B cell (primary cell): ENCODE measurements around the gene AFF2. TPM values are rescaled to one million over a fixed set of nuclear protein-coding genes. Genes with fewer than 3 reads are reported as not detected.

Source experiments
- ATAC-seq: fragments of 200-7000 bp; cut with Tn5 transposase; one replicate; pipeline ENCODE4 v1.10.0; 2021; ENCODE audit warnings: low read depth, mild to moderate bottlenecking, moderate number of reproducible peaks, moderate library complexity
- CTCF ChIA-PET: fragments of 350-600 bp; sonication (Branson Sonifier 250); formaldehyde crosslinking; loops from one replicate; lab custom pipeline; 2021; ENCODE audit warnings: antibody characterized with exemption, inconsistent platforms; lab: Charles Lee
- POLR2A ChIA-PET: fragments of 350-600 bp; sonication (Branson Sonifier 250); formaldehyde crosslinking; loops from one replicate; lab custom pipeline; 2021; ENCODE audit warnings: antibody characterized with exemption; lab: Charles Lee
- DNase-seq: peaks from one replicate; pipeline ENCODE4 v3.0.0; 2013
- H2AFZ ChIP-seq: 2 replicates; pipeline ENCODE4 v1.6.1; 2012; ENCODE audit warnings: mild to moderate bottlenecking, low read depth, low read length; ENCODE audit not compliant: insufficient read depth, poor library complexity, severe bottlenecking
- H3K27ac ChIP-seq, 2 donors: 1 replicate in 1 of 2; 2 replicates in 1 of 2; pipeline ENCODE4 v1.5.1; 2012 to 2013; ENCODE audit warnings: low read length in 2 of 2, mild to moderate bottlenecking in 2 of 2, moderate library complexity in 1 of 2
- H3K27me3 ChIP-seq, 4 experiments: fragments of 200-600 bp in 1 of 4; sonication (generic) in 1 of 4; replicated peaks in 1 of 4; 1 replicate in 2 of 4; 2 replicates in 2 of 4; pipeline versions ENCODE4 v1.6.1 to v1.7.0; 2013 to 2016; ENCODE audit warnings: low read length in 3 of 4, mild to moderate bottlenecking in 2 of 4, mixed read lengths in 1 of 4, moderate library complexity in 1 of 4; ENCODE audit not compliant: insufficient read depth in 4 of 4, control insufficient read depth in 3 of 4; ENCODE audit errors: control extremely low read depth in 1 of 4
- H3K36me3 ChIP-seq, 2 experiments: replicated peaks in 1 of 2; 1 replicate in 1 of 2; 2 replicates in 1 of 2; pipeline versions ENCODE4 v1.6.1 to v1.7.1; 2013; ENCODE audit warnings: low read length in 1 of 2; ENCODE audit not compliant: insufficient read depth in 2 of 2, control insufficient read depth in 1 of 2; ENCODE audit errors: control extremely low read depth in 1 of 2, extremely low read depth in 1 of 2
- H3K4me1 ChIP-seq, 2 donors: fragments of 200-600 bp in 1 of 2; sonication (generic) in 1 of 2; 1 replicate in 1 of 2; 2 replicates in 1 of 2; pipeline versions ENCODE4 v1.5.1 to v1.6.1; 2013 to 2017; ENCODE audit warnings: low read length in 2 of 2; ENCODE audit not compliant: control insufficient read depth in 2 of 2, insufficient read depth in 2 of 2
- H3K4me2 ChIP-seq: replicated peaks from 2 replicates; pipeline ENCODE3; 2012; ENCODE audit warnings: mild to moderate bottlenecking, low read depth, low read length; ENCODE audit not compliant: poor library complexity, severe bottlenecking
- H3K4me3 ChIP-seq, 5 experiments: fragments of 200-600 bp in 1 of 5; sonication (generic) in 1 of 5; 1 replicate in 3 of 5; 2 replicates in 2 of 5; pipeline versions ENCODE4 v1.5.1 to v1.7.0; 2011 to 2016; ENCODE audit warnings: low read length in 4 of 5, mild to moderate bottlenecking in 4 of 5, low read depth in 2 of 5, control low read depth in 1 of 5, moderate library complexity in 1 of 5; ENCODE audit not compliant: insufficient read depth in 1 of 5; ENCODE audit errors: control extremely low read depth in 1 of 5, extremely low read depth in 1 of 5
- H3K79me2 ChIP-seq: fragments of 200-600 bp; sonication (generic); one replicate; pipeline ENCODE4 v1.6.0; 2016; ENCODE audit warnings: low read length; ENCODE audit not compliant: control insufficient read depth, insufficient read depth
- H3K9ac ChIP-seq: fragments of 200-600 bp; sonication (generic); 2 replicates; pipeline ENCODE4 v1.6.1; 2017; ENCODE audit warnings: mild to moderate bottlenecking, low read length, moderate library complexity
- H3K9me3 ChIP-seq, 3 donors: one replicate each; pipeline versions ENCODE4 v1.6.1 to v1.7.1; 2013; ENCODE audit warnings: low read length in 2 of 3; ENCODE audit not compliant: control insufficient read depth in 2 of 3, insufficient read depth in 1 of 3; ENCODE audit errors: control extremely low read depth in 1 of 3
- H4K20me1 ChIP-seq: 2 replicates; pipeline ENCODE4 v1.6.0; 2012; ENCODE audit warnings: mild to moderate bottlenecking, low read length; ENCODE audit not compliant: insufficient read depth, control insufficient read depth, poor library complexity, severe bottlenecking
- H3K27ac Mint-ChIP-seq: one replicate; pipeline ENCODE4 v1.8.0; 2021; ENCODE audit warnings: mixed read lengths
- H3K27me3 Mint-ChIP-seq: one replicate; pipeline ENCODE4 v1.8.0; 2021; ENCODE audit warnings: mixed read lengths
- H3K4me1 Mint-ChIP-seq: one replicate; pipeline ENCODE4 v1.8.0; 2021; ENCODE audit warnings: mixed read lengths
- H3K4me3 Mint-ChIP-seq: one replicate; pipeline ENCODE4 v1.8.0; 2021; ENCODE audit warnings: mixed read lengths
- H3K9me3 Mint-ChIP-seq: one replicate; pipeline ENCODE4 v1.8.0; 2022; ENCODE audit warnings: mixed read lengths; ENCODE audit not compliant: insufficient read depth
- CTCF ChIP-seq: fragments of 200-600 bp; IDR thresholded peaks from one replicate; pipeline ENCODE4 v1.8.0; 2022; ENCODE audit warnings: antibody characterized with exemption, mild to moderate bottlenecking
- EZH2 ChIP-seq: IDR thresholded peaks from 2 replicates; pipeline ENCODE4 v1.6.1; 2012; ENCODE audit warnings: borderline replicate concordance, low read depth, mild to moderate bottlenecking, moderate library complexity, low read length; ENCODE audit not compliant: insufficient read depth, poor library complexity, severe bottlenecking
- WGBS: methylation state at CpG from one replicate; pipeline ENCODE4 v1.1.5; 2013; ENCODE audit warnings: missing lambda C conversion rate; ENCODE audit not compliant: insufficient coverage; 5-methylcytosine and 5-hydroxymethylcytosine counted together
- intact Hi-C: fragments of 100-400 bp; cut with micrococcal nuclease; formaldehyde crosslinking; loops from one replicate; pipeline ENCODE4 v1.10.0; 2022
- polyA plus RNA-seq: library from polyadenylated mRNA; depleted of rRNA; stranded (reverse); fragments of >200 nt; gene quantifications from 2 replicates; pipeline ENCODE4 v1.2.3, GENCODE V29; 2012
- total RNA-seq, 2 donors: library from RNA; stranded (reverse); fragments of 120-200 nt in 1 of 2; gene quantifications; 1 replicate in 1 of 2; 2 replicates in 1 of 2; pipeline versions ENCODE4 v1.2.3 to v1.2.4, GENCODE V29; 2013 to 2022

The AFF2 gene
- total and polyA plus RNA-seq, 2 donors (not counting 1 experiment from before 2014, with no cell fraction given): 0.06 to 12.0 TPM

GRCh38 chrX:148940411-148940996, 440.1 kb downstream of the AFF2 start:
- Mint-ChIP-seq H3K4me1 (no peaks in the 10 kb centered on the region), H3K27ac (no peak overlapping the region), H3K9me3 (no peaks in the 10 kb centered on the region), H3K27me3 (no peaks in the 10 kb centered on the region), H3K4me3 (no peak overlapping the region)
- Histone ChIP-seq H3K9me3 (no peaks in the 10 kb centered on the region), H3K79me2 (no peaks in the 10 kb centered on the region), H3K4me1 (no peaks in the 10 kb centered on the region), H3K9ac (no peak overlapping the region), H4K20me1 (no peaks in the 10 kb centered on the region), H3K27ac (no peak overlapping the region), H3K4me3 (no peak overlapping the region), H3K27me3 (no peaks in the 10 kb centered on the region), H3K4me2 (no peak overlapping the region), H3K36me3 (no peaks in the 10 kb centered on the region), H2AFZ (no peak overlapping the region)
- WGBS: no CpG with 5 or more reads among the region's 1 CpG
- no peak for ATAC-seq
- ChIA-PET POLR2A (no interaction called here), CTCF (no interaction called here)
- no peak for DNase-seq
- intact Hi-C loops: no loop called here
- TF ChIP-seq EZH2 (no peak), CTCF (no peak)

- Mint-ChIP-seq H3K4me3 (no peak overlapping the region), H3K4me1 (no peaks in the 10 kb centered on the region), H3K27me3 (no peaks in the 10 kb centered on the region), H3K27ac (no peak overlapping the region), H3K9me3 (no peaks in the 10 kb centered on the region)
- no peaks in the 10 kb centered on the region for H3K27me3 ChIP-seq
- POLR2A ChIA-PET: no interaction called here
- CTCF ChIA-PET: no interaction called here
- no peak overlapping the region for H3K9ac ChIP-seq
- H3K9me3 ChIP-seq: no peaks in the 10 kb centered on the region
- no peaks in the 10 kb centered on the region for H3K4me1 ChIP-seq
- H3K36me3 ChIP-seq: no peaks in the 10 kb centered on the region
- H3K79me2 ChIP-seq: no peaks in the 10 kb centered on the region
- no peak overlapping the region for H3K27ac ChIP-seq
- H4K20me1 ChIP-seq: no peaks in the 10 kb centered on the region
- H3K4me2 ChIP-seq: no peak overlapping the region
- DNase-seq (no peak), ATAC-seq (no peak)
- H3K4me3 ChIP-seq: no peak overlapping the region
- no CpG with 5 or more reads among the region's 5 CpGs for WGBS
- intact Hi-C loops: no loop called here
- TF ChIP-seq EZH2 (no peak), CTCF (no peak)
- H2AFZ ChIP-seq: no peak overlapping the region
These were observed 442.3 kb downstream of the AFF2 start for GRCh38 chrX:148942754-148943153.
